ENCODE results near the gene PRKG1. TPM values are rescaled to one million over a fixed set of nuclear protein-coding genes. Genes with fewer than 3 reads are reported as not detected.

The PRKG1 gene
- total RNA-seq, 4 donors from 2014 or later = 24.5 to 46.1 (median 37.1) TPM

GRCh38 chr10:51718804-51719291, 644.6 kb downstream of the PRKG1 start:
- Histone ChIP-seq H3K27ac (replicated peaks in 1 of 4) (no peak overlapping the region), H3K4me1 (peaks cover 0 to 13% (median 0%) of the 10 kb centered on the region in 4 donors), H3K27me3 (no peaks in the 10 kb centered on the region), H3K4me3 (no peak overlapping the region), H3K36me3 (no peaks in the 10 kb centered on the region), H3K9me3 (no peaks in the 10 kb centered on the region)
- TF ChIP-seq POLR2A (IDR thresholded peaks at IDR 0.05; ENCODE audit: low read depth) (no peak), CTCF (IDR thresholded peaks at IDR 0.05) (no peak), POLR2AphosphoS5 (IDR thresholded peaks at IDR 0.05) (no peak), EP300 (IDR thresholded peaks at IDR 0.05) (no peak)
- DNase-seq (ENCODE audit: extremely low spot score) = no peak
- intact Hi-C loops (cut with DNase I) = no loop called here

- Histone ChIP-seq H3K27ac (replicated peaks in 1 of 4) (no peak overlapping the region), H3K27me3 (no peaks in the 10 kb centered on the region), H3K9me3 (no peaks in the 10 kb centered on the region), H3K4me1 (peaks cover 0 to 1% (median 0%) of the 10 kb centered on the region in 4 donors), H3K36me3 (no peaks in the 10 kb centered on the region), H3K4me3 (no peak overlapping the region)
- DNase-seq (ENCODE audit: extremely low spot score) = no peak
- 79% methylated on average over 1 of the region's 1 CpG for WGBS
- intact Hi-C loops (cut with DNase I) = no loop called here
- TF ChIP-seq POLR2A (IDR thresholded peaks at IDR 0.05; ENCODE audit: low read depth) = no peak
- TF ChIP-seq EP300 (IDR thresholded peaks at IDR 0.05) = no peak
- no peak for TF ChIP-seq CTCF (IDR thresholded peaks at IDR 0.05)
- TF ChIP-seq POLR2AphosphoS5 (IDR thresholded peaks at IDR 0.05) = no peak
Observed at GRCh38 chr10:51724038-51724437, 649.8 kb downstream of the PRKG1 start.

DNA sequence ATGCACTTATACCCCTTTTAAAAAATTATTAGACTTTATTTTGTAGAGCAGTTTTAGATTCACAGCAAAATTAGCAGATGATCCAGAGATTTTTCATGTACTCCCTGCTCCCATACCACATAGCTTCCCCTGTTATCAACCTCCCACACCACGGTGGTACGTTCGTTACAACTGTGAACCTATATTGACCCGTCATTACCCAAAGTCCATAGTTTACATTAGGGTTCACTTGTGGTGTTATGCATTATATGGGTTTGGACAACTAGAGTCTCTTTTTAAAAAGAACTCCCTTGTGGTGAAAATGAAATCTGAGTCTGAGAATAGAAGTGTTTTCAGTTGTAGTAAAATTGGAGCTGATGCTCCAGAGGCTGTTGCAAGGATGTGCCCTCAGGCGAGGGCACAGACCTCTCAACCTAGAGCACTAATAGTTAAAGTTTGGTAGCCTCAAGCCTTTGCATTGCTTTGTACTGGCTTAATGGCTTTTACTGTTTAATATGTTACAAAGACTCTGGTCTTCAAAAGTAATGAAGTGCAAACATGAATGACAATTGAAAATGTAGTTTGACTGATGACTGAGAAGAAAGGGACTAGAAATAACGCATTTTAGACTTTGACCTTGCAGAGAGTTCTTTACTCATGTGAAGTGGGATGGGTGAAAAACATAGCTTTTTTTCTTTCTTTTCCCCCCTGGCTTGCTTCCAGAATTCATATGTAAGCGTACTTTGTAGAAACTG, 655.7 kb downstream of the PRKG1 start:
- H3K27me3 ChIP-seq = no peaks in the 10 kb centered on the region
- intact Hi-C loops (cut with DNase I) = no loop called here
- WGBS = 86% methylated on average over 7 of the region's 7 CpGs

DNA sequence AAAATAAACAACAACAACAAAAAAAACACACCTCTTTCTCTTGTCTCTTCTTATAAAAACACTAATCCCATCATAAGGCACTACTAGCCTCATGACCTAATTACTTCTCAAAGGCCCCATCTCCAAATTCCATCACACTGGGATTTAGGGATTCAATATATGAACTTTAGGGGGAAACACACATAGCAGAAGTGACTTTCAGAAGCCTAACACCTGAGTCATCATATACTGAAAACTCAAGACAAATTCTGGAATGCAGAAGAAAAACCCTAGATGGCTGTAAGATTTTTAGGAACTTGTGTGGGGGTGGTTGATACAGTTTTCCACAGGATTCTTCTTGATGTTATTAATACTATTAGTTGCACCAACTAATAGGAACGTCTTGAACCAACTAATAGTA, 658.8 kb downstream of the PRKG1 start:
- DNase-seq (ENCODE audit: extremely low spot score) = no peak
- intact Hi-C loops (cut with DNase I) = no loop called here
- WGBS = 78% methylated on average over 1 of the region's 1 CpG

More for the DNA sequence above, 655.7 kb downstream of the PRKG1 start:
- Histone ChIP-seq H3K4me3 (no peak overlapping the region), H3K27ac (replicated peaks in 1 of 4) (no peak overlapping the region), H3K36me3 (no peaks in the 10 kb centered on the region), H3K4me1 (peaks cover 0 to 12% (median 5%) of the 10 kb centered on the region in 4 donors), H3K9me3 (no peaks in the 10 kb centered on the region)
- no peak for TF ChIP-seq POLR2A (IDR thresholded peaks at IDR 0.05; ENCODE audit: low read depth)
- TF ChIP-seq CTCF (IDR thresholded peaks at IDR 0.05) = no peak
- no peak for TF ChIP-seq EP300 (IDR thresholded peaks at IDR 0.05)
- TF ChIP-seq POLR2AphosphoS5 (IDR thresholded peaks at IDR 0.05) = no peak
- no peak for DNase-seq (ENCODE audit: extremely low spot score)

More for the DNA sequence above, 658.8 kb downstream of the PRKG1 start:
- TF ChIP-seq EP300 (IDR thresholded peaks at IDR 0.05) (no peak), POLR2AphosphoS5 (IDR thresholded peaks at IDR 0.05) (no peak), CTCF (IDR thresholded peaks at IDR 0.05) (no peak), POLR2A (IDR thresholded peaks at IDR 0.05; ENCODE audit: low read depth) (no peak)
- H3K27ac ChIP-seq (replicated peaks in 1 of 4) = no peak overlapping the region
- peaks cover 0 to 14% (median 7%) of the 10 kb centered on the region in 4 donors for H3K4me1 ChIP-seq
- no peak overlapping the region for H3K4me3 ChIP-seq
- no peaks in the 10 kb centered on the region for H3K36me3 ChIP-seq
- no peaks in the 10 kb centered on the region for H3K9me3 ChIP-seq
- H3K27me3 ChIP-seq = no peaks in the 10 kb centered on the region

Measured in esophagus muscularis mucosa (tissue), 4 donors.